ENCODE results near the gene LMF1.

The LMF1 gene

DNA sequence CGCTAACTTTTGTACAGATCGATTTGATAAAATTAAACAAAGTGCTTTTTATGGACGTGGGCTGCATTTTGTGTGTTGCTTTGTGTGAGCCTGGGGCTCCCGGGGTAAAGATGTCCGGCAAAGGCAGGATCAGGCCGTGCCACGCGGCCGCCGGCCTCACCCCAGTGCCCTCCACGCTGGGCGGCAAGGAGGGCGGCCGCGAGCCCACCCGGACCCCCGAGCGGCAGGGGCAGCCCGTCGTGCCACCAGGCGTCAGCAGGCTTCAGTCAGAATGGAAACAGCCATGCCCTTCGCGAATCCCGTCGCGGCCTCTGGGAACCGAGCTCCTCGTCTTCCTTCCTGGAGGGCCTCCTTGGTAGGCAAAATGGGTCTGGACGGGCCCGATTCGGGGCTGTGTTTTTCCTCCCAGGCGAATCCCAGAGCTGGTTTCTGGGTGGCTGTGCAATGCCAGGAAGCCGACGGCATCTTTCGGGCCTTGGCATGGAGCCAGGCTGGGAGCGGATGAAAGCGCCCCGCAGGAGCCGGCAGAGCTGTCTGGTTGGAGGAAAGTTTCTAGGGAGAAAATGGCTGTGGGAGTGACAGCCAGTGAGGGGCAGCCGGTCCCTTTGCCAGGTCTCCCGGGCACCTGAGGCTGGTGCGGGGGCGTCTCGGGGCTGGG is 16.3 kb upstream of the LMF1 start:
- DNase-seq (ENCODE audit: extremely low spot score, insufficient read length, low read depth): no peak
- FAIRE-seq: no peak

DNA sequence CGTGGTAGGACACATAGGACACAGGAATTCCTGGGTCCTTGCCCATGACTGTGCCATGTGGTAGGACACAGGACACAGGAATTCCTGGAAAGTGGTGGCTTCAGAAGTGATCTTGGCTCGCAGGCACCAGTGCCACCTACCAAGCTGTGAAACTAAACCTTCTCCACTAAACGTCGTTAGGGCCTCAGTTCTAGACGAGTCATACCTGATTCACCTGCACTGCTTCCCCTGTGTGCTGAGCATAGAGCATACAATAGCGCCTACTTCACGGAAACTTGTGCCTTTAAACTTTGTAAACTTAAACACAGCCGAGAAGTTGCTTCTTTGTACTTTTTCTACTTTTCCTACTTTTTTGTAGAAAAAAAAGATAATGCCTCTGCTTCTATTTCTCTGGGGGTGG is 15.6 kb upstream of the LMF1 start:
- FAIRE-seq (no peak), DNase-seq (ENCODE audit: extremely low spot score, insufficient read length, low read depth) (no peak)

DNA sequence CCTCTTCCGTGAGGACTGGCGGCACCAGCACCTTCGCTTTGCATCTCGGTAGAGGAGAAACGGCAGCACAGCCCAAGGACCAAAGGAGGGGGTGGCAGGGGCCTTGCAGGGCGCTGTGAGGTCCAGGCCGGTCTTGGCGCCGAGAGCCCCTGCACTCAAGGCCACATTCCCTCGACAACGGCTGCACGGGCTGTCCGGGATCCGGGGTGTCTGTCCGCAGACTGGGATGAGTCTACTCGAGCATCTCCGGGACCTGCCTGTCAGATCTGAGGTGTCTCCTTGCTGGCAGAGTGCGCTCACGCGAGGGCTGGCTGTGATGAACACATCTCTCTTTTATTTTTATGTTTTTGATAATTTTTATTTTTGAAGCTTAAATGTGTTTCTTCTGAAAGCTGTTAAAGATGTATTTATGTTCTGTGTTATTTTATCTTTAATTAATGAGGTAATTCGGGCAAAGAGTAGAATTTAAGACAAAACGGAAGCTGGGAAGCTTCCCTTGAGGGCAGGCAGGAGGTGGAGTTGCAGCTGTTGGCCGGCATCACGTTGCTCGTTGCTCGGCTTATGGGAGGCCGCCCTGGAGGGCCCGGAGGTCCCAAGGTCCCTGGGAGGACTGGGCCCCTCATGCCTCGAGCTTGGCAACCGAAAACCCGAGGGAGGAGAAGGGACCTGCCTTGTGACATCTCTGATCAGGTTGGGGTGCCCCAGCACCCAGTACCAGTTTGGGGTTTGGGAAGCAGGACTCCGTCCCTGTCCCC is 15.0 kb upstream of the LMF1 start:
- no peak for FAIRE-seq
- DNase-seq (ENCODE audit: extremely low spot score, insufficient read length, low read depth): no peak

DNA sequence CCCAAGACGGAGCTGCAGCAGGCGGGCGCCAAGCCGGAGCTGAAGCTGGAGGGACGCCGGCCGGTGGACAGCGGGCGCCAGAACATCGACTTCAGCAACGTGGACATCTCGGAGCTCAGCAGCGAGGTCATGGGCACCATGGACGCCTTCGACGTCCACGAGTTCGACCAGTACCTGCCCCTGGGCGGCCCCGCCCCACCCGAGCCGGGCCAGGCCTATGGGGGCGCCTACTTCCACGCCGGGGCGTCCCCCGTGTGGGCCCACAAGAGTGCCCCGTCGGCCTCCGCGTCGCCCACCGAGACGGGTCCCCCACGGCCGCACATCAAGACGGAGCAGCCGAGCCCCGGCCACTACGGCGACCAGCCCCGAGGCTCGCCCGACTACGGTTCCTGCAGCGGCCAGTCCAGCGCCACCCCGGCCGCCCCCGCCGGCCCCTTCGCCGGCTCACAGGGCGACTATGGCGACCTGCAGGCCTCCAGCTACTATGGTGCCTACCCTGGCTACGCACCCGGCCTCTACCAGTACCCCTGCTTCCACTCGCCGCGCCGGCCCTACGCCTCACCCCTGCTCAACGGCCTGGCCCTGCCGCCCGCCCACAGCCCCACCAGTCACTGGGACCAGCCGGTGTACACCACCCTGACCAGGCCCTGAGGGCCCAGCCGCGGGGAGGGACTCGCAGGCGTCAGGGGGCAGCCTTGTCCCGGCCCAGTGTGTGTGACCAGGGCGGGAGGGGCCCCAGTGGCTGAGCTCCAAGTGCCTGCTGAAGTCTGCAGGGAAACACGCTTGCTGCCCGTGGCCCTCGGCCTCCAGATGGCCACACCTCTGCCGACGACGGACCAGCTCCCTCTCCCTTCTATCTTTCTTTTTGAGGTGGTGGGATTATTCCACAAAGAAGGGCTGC is 14.2 kb upstream of the LMF1 start:
- no peak for FAIRE-seq

DNA sequence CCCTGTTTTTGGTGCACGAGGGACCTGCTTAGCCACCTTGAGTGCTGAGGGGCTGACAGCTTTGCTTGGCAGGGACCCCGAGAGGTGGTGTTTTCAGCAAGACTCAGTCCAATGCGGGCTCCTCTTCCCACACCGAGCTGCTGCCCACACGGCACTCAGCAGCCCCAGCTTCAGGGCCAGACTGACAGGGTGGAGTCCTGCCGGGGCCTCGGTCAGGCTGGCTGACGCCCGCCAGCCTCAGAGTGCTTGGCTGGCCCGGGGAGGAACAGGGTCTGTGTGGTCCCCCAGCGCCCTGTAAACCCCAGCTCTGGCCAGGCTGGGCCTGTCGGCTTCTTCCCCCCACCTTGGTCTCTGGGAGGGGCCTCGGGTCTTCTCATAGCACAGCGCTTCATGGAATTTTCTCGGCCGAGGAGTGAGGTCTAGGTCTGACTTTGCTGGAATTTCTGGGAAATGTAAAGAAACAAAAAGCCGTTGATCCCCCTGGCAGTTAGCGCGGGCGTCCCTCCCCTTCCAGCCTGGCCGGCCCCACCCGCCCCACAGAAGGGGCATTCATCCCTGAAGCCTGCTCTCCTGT is 13.4 kb upstream of the LMF1 start:
- FAIRE-seq: no peak
- no peak for DNase-seq (ENCODE audit: extremely low spot score, insufficient read length, low read depth)

More for the DNA sequence above, 14.2 kb upstream of the LMF1 start:
- DNase-seq (ENCODE audit: extremely low spot score, insufficient read length, low read depth): no peak

DNA sequence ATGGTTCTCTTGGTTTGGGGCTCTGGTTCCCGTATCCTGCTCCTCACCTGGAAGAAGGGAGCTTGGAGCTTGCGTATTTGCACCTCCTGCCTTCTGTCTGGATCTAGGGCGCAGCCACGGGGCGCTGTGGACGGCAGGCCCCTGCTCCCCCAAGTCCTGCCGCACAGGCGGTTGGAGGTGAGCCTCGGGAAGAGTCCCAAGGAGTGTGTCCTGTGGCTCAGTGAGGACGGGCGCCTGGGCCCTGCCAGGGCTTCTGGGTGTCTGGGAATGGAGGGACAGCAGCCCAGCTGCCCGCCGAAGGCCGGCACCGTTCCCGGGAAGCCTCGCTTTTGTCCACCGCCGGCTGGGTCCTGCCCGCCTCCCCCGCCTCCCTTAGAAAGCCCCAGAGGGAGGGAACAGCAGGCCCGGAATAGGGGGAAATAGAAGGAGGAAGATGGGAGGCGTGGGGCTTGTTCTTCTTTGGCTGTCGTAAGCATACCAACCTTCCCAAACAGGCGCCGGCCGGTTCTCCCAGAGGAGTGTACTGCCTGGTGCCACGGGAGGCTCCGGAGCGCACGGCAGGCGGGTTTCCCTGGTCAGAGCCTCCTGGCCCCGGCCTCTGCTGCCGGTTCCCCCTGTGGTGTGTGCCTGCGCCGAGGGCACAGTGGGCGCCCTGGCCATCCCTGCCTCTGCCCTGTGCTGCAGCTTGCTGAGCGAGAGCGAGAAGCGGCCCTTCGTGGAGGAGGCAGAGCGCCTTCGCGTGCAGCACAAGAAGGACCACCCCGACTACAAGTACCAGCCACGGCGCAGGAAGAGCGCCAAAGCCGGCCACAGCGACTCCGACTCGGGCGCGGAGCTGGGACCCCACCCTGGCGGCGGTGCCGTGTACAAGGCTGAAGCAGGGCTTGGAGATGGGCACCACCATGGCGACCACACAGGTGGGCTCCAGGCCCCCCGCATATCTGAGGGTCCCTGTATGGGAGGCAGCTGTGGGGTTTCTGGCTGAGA is 12.6 kb upstream of the LMF1 start:
- DNase-seq (ENCODE audit: extremely low spot score, insufficient read length, low read depth): no peak
- no peak for FAIRE-seq

DNA sequence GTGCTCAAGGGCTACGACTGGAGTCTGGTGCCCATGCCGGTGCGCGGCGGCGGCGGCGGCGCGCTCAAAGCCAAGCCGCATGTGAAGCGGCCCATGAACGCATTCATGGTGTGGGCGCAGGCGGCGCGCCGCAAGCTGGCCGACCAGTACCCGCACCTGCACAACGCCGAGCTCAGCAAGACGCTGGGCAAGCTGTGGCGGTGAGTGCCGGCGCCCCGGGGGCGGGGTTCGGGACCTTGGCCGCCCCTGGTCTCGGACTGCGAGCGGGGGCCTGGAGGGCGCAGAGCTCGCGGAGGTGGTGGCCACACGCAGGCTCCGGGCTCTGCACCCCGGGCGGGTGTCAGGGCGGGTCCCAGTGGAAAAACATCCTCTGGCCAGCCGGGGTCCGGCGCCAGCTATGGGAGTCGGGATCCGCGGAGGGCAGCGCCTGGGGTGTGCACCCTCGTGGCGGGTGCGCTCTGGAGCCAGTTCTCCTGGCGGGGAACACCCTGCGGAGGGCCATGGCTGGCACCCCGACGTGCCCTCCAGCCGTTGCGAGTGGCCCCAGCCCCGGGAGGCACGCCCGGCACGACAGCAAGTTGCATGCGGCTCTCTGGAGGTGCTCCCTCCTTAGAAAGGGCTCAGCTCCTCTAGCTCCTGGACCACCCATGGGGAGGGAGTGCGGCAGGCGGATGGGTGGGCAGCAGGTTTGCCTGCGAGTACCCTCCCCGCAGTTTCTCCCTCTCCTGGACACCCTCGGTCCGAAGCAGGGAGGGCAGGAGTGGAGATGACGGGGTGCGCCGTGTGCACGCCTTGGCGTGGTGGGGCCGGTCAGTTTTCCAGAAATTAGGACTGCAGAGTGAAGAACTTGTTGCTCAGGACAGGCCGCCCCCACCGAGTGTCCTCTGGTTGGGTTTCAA is 11.6 kb upstream of the LMF1 start:
- FAIRE-seq: no peak

DNA sequence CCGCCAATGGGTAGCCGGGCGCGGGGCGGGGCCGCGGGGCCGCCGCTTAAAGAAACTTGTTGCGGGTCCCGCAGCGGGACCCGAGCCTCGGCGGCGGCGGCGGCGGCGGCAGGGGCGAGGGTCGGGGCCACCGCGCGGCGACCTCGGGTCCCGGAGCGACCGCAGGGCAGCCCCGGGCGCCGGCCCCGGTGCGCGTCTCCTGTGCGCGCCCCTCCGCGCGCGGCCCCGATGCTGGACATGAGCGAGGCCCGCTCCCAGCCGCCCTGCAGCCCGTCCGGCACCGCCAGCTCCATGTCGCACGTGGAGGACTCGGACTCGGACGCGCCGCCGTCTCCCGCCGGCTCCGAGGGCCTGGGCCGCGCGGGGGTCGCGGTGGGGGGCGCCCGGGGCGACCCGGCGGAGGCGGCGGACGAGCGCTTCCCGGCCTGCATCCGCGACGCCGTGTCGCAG is 10.9 kb upstream of the LMF1 start, which contains the start of gene SOX8:
Gene SOX8 (plus strand): TSS at position 76 of the 450 bp plus-strand sequence. CDS start 153 bp downstream, at position 229.
- DNase-seq (ENCODE audit: extremely low spot score, insufficient read length, low read depth): no peak
- no peak for FAIRE-seq

More for the DNA sequence above, 11.6 kb upstream of the LMF1 start:
- no peak for DNase-seq (ENCODE audit: extremely low spot score, insufficient read length, low read depth)

DNA sequence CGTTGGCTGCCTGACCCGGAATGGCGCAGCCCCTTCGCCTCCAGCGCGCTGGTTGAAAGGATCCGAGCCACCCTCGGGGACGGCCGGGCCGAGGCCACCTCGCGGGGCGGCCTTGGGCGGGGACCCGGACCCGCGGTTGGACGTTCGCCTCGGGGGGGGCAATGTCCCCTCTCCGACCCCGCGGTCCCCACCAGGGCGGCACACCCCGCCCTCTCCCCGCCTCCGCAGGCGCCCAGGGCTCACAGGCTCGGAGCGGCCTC is 9.7 kb upstream of the LMF1 start:
- no peak for DNase-seq (ENCODE audit: extremely low spot score, insufficient read length, low read depth)
- FAIRE-seq: no peak

DNA sequence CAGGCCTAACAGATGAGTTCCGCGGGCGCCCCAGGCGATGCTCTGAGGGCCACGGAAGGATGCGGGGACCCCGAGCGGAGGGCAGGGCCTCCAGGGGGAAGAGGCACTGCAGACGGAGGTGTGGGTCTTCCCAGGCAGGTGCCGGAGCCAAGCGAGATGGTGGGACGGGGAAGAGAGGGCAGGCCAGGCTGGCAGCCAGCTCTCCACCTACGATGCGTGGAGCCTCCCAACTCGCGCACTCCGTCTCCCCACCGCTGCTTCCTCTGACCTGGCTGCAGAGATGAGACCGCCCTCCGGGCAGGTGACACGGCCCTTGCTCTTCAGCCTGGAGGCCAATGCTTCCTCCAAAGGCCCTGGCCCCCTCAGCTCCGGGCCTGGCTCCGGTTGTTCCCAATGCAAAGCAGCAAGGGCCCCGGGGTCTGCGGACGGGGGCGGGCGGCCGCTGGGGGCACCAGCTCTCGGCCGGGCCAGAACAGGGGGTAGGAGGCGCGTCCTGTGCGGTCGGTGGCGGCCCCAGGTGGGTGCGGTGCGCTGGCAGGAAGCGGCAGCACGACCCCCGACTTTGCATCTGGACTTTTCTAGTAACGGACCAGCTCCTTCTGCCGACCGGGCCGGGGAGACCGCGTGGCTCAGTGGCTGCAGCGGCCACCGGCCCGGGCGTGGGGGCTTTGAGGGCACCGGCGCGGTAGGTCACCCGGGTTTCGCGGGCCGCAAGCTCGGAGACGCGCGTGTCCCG is 9.2 kb upstream of the LMF1 start:
- no peak for FAIRE-seq
- DNase-seq (ENCODE audit: extremely low spot score, insufficient read length, low read depth): no peak

DNA sequence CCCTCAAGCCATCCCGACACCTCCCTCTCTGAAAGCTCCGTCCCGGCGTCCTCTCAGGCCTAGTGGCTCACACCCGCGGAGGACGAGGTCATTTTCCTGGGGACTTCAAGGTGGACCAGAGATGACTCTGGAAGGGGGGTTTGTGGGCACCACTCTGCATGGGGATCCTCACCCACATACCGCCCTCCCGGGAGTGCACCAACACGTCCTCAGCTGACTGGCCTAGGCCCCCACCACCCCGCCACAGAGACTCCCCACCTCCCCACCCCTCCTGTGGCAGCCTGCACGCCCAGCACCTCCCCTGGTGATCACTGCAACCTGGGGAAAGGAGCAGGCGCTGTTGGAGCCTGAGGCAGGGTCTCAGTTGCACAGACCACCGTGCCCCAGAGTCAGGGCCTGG is 8.4 kb upstream of the LMF1 start:
- DNase-seq (ENCODE audit: extremely low spot score, insufficient read length, low read depth) (no peak), FAIRE-seq (no peak)

DNA sequence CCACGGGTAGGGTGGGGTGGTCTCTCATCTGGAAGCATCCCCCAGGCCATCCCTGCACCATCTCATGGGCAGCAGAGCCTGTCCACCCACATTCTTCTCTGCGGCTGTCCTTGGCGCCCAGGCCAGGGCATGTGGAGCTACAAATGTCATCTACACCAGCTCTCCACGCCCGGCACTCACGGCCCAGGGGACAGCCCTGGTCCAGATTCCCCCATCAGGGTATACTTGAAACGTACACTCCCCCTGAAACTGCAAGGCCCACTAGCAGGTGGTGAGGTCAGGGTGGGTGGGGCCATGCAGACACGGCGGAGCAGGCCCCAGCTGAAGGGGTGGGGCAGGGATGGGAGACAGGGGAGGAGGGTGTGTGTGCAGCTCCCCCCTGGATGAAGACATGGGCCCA is 7.6 kb upstream of the LMF1 start:
- FAIRE-seq: no peak
- no peak for DNase-seq (ENCODE audit: extremely low spot score, insufficient read length, low read depth)

DNA sequence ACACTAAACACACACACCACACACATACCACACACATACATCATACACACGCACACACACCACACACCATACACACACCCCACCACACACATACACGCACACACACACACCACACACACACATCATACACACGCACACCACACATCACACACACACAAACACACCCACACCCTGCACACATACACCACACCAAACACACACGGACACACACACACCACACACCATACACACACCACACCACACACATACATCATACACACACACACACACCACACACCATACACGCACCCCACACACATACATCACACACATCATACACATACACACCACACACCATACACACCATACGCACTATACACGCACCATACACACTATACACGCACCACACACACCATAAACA is 7.1 kb upstream of the LMF1 start:
- no peak for DNase-seq (ENCODE audit: extremely low spot score, insufficient read length, low read depth)
- FAIRE-seq: no peak

DNA sequence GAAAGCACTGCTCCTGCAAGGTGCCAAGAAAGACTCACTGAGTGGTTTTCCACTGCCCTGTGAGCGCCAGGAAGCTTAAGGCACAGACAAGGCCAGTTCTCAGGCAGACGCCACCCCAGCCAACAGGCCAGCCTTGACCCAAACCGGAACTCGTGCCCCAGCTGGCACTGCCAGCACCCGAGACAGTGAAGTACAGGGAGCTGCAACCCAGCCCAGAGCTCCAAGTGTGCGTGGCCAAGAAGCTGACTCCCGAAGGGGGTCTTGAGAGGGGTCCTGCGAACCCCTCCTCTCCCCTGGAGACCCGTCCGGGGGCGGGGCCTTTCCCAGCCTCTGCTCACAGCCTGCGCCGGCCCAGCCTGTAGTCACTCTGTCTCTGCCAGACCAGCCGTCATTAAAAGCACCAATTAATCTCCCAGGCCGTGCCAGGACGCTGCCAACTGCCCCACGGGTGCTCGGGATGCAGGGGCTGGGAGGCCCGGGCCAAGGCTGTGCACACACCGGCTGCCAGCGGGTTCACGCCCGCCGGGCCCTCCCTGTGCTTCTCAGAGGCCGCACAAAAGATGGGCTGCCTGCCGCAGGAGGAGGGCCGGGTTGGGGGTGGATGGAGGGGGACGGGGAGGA is 6.4 kb upstream of the LMF1 start:
- DNase-seq (ENCODE audit: extremely low spot score, insufficient read length, low read depth) (no peak), FAIRE-seq (no peak)

DNA sequence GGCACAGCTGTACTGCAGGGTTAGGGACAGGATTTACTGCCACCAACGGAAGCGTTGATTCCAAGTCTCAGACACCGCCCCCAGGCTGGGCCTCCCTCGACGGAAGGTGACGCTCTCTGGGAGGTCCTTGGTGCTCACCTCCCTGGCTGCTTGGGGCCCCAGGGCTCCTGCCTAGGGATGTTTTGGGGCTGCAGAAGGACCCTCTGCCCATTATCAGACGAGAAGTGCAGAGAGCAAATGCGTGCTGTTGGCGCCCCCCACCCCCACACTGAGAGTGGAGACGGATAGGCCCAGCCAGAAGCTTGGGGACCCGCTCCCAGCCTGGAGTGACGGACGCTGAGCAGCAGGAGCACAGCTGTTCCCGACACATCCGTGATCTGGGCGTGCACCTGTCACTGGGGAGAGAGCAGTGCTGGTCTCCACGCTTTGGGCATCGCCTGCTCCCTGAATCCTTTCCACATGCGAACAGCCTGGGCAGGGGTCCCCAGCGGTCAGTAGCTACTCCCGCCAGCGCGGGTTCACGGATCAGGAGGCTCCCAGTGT is 5.7 kb upstream of the LMF1 start:
- FAIRE-seq (no peak), DNase-seq (ENCODE audit: extremely low spot score, insufficient read length, low read depth) (no peak)

DNA sequence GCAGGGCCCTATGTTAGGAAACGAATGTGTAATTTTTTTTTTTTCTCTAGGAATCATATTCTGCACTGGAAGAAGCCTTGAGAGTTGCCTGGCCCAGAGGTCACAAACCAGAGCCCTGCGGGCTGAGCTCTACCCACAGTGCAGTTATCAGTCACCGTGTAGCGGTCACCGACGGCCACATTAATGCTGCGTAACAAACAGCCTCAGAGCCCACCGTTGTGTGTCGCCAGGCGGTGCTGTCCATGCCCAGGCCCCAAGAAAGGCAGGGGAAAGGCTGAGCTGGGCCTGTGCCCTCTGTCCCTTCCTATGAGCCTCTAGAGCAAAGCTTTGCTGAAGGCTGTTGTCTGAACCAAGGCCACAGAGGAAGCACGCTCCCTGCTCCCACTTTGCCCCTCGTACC is 4.5 kb upstream of the LMF1 start:
- DNase-seq (ENCODE audit: extremely low spot score, insufficient read length, low read depth) (no peak), FAIRE-seq (no peak)

DNA sequence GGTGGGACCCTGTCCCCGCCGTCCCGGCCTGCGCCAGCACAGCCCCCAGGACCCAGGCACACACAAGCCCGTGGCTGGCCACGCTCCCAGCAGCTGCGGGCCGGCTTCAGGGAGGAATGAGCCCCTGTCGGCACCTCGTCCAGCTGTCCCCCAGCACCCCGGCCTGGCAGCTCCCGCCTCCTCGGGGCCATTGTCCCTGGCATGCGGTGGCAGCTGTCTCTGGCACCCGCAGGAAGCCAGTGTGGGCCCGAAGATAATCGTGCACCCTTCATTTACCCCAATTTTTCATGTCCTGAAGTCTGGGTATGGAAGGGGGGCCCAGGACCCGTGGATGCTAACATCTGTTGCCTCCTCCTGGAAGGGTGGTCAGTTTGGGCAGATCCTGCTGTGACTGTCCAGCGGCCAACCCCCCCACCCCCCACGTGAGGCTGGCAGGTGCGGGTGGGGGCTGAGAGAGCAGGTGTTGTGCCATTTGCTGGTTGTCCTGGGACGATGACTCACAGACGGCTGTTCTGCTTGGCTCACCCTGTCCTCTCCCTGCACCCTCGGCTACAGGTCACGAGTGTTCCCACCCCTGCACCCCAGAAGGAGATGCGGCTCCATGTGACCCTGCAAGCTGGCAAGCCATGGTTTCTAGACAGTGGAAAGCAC is 4.0 kb upstream of the LMF1 start:
- FAIRE-seq (no peak), DNase-seq (ENCODE audit: extremely low spot score, insufficient read length, low read depth) (no peak)

Measured in GM18507 (cell line).